Left ventricle myocardium inferior (tissue), 1 donor: Measurements from ENCODE around the gene WDR31. TPM values are rescaled to one million over a fixed set of nuclear protein-coding genes. Genes with fewer than 3 reads are reported as not detected.

Source experiments
- DNase-seq: peaks from one replicate; pipeline ENCODE4 v3.0.0-alpha.2; 2020
- H3K27ac ChIP-seq: fragments of 200-600 bp; replicated peaks from 2 replicates; pipeline ENCODE4 v1.8.0; 2021
- H3K27me3 ChIP-seq: fragments of 200-600 bp; 2 replicates; pipeline ENCODE4 v1.8.0; 2021; ENCODE audit warnings: low read depth
- H3K36me3 ChIP-seq: fragments of 200-600 bp; 2 replicates; pipeline ENCODE4 v1.8.0; 2021
- H3K4me1 ChIP-seq: fragments of 200-600 bp; 2 replicates; pipeline ENCODE4 v1.8.0; 2021
- H3K4me3 ChIP-seq: fragments of 200-600 bp; 2 replicates; pipeline ENCODE4 v1.8.0; 2021; ENCODE audit warnings: mild to moderate bottlenecking, moderate library complexity
- H3K9me3 ChIP-seq: fragments of 200-600 bp; replicated peaks from 2 replicates; pipeline ENCODE4 v1.8.0; 2021
- intact Hi-C: fragments of 100-400 bp; cut with micrococcal nuclease; formaldehyde crosslinking; loops from one replicate; pipeline ENCODE4 v1.11.0; 2022
- total RNA-seq: library from RNA; stranded (reverse); fragmentation: NEBNext Ultra II Directional; extraction: Animal tissue kit (Norgen Biotek cat#: 25700); gene quantifications from one replicate; pipeline ENCODE4 v1.2.1, GENCODE V29; 2021
- TF ChIP-seq, protein P1 (sequence below): fragments of 200-600 bp; IDR thresholded peaks from 2 replicates; pipeline ENCODE4 v1.8.0; 2021; ENCODE audit warnings: antibody characterized with exemption, mild to moderate bottlenecking, borderline replicate concordance
- donor health status: DM: no; HTN: yes; CAD: no; lungs with severe emphysema.

Gene WDR31
- total RNA-seq, 1 donor from 2014 or later: 12.4 TPM

- Histone ChIP-seq H3K4me1 (peaks cover 10% of the 10 kb centered on the region), H3K36me3 (no peaks in the 10 kb centered on the region), H3K4me3 (no peak overlapping the region), H3K27ac (no peak overlapping the region), H3K27me3 (no peaks in the 10 kb centered on the region), H3K9me3 (no peaks in the 10 kb centered on the region)
- TF ChIP-seq, protein P1, sequence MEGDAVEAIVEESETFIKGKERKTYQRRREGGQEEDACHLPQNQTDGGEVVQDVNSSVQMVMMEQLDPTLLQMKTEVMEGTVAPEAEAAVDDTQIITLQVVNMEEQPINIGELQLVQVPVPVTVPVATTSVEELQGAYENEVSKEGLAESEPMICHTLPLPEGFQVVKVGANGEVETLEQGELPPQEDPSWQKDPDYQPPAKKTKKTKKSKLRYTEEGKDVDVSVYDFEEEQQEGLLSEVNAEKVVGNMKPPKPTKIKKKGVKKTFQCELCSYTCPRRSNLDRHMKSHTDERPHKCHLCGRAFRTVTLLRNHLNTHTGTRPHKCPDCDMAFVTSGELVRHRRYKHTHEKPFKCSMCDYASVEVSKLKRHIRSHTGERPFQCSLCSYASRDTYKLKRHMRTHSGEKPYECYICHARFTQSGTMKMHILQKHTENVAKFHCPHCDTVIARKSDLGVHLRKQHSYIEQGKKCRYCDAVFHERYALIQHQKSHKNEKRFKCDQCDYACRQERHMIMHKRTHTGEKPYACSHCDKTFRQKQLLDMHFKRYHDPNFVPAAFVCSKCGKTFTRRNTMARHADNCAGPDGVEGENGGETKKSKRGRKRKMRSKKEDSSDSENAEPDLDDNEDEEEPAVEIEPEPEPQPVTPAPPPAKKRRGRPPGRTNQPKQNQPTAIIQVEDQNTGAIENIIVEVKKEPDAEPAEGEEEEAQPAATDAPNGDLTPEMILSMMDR: no peak
- intact Hi-C loops: no loop called here
- no peak for DNase-seq
These were observed 23.3 kb upstream of the WDR31 start for GRCh38 chr9:113363336-113363735.

GRCh38 chr9:113361304-113362018 is 21.4 kb upstream of the WDR31 start:
- TF ChIP-seq, protein P1: no peak
- Histone ChIP-seq H3K9me3 (no peaks in the 10 kb centered on the region), H3K27ac (no peak overlapping the region), H3K36me3 (no peaks in the 10 kb centered on the region), H3K27me3 (peaks cover 2% of the 10 kb centered on the region), H3K4me3 (no peak overlapping the region), H3K4me1 (peaks cover 10% of the 10 kb centered on the region)
- no peak for DNase-seq
- intact Hi-C loops: no loop called here

GRCh38 chr9:113360242-113360842 is 20.3 kb upstream of the WDR31 start:
- no peak overlapping the region for H3K4me3 ChIP-seq
- intact Hi-C loops: no loop called here

GRCh38 chr9:113359385-113359784 is 19.3 kb upstream of the WDR31 start:
- no peak for DNase-seq
- intact Hi-C loops: no loop called here
- Histone ChIP-seq H3K36me3 (no peaks in the 10 kb centered on the region), H3K4me1 (no peaks in the 10 kb centered on the region), H3K27ac (no peak overlapping the region), H3K27me3 (peaks cover 20% of the 10 kb centered on the region), H3K4me3 (no peak overlapping the region), H3K9me3 (no peaks in the 10 kb centered on the region)
- TF ChIP-seq, protein P1: no peak

More at GRCh38 chr9:113360242-113360842, 20.3 kb upstream of the WDR31 start:
- no peak for DNase-seq
- TF ChIP-seq, protein P1: no peak
- peaks cover 13% of the 10 kb centered on the region for H3K27me3 ChIP-seq
- H3K4me1 ChIP-seq: peaks cover 9% of the 10 kb centered on the region
- no peaks in the 10 kb centered on the region for H3K9me3 ChIP-seq
- no peaks in the 10 kb centered on the region for H3K36me3 ChIP-seq
- H3K27ac ChIP-seq: no peak overlapping the region

DNA sequence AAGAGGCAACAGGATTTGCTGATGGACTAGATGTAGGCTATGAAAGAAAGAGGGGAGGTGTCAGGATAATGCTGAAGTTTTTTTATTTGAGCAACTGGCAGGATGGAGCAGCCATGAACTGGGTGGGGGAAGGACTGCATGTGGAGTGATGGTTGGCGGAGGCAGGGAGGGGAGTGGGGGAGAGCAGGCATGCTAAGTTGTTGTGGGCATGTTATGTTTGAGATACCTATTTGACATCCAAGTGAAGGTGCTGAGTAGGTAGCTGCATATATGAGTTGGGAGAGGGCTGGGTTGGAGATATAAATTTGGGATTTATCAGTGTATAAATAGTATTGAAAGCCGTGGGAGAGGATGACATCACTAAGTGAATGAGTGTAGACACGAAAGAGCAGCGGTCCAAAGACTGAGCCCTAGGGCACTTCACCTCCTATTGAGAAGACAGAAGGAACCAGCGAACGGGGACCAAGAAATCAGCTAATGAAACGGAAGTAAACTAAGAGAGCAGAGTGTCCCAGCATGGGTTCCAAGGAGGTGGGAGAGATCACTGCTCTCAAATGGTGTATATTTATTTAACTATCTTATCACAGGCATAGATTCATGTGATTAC is 16.7 kb upstream of the WDR31 start:
- no peaks in the 10 kb centered on the region for H3K4me1 ChIP-seq
- H3K27me3 ChIP-seq: peaks cover 45% of the 10 kb centered on the region
- intact Hi-C loops: no loop called here
- TF ChIP-seq, protein P1: no peak
- H3K36me3 ChIP-seq: no peaks in the 10 kb centered on the region
- H3K27ac ChIP-seq: no peak overlapping the region
- H3K4me3 ChIP-seq: no peak overlapping the region
- no peaks in the 10 kb centered on the region for H3K9me3 ChIP-seq
- DNase-seq: no peak
